Measurements from ENCODE around the gene CSRNP2. TPM values are rescaled to one million over a fixed set of nuclear protein-coding genes. Genes with fewer than 3 reads are reported as not detected.

The CSRNP2 gene
- total RNA-seq, 1 experiment from 2014 or later = 33.7 TPM

- TF ChIP-seq MLX (CRISPR knock-in tag; IDR thresholded peaks at IDR 0.05) = no peak
These were observed 56.0 kb downstream of the CSRNP2 start (continued) for GRCh38 chr12:51027342-51027835.

- Mint-ChIP-seq H3K27ac (peak within 1 kb of the TSS; percentile 93), H3K4me3 (peak within 1 kb of the TSS; percentile 87), H3K4me1 (peaks cover 47% of the 10 kb centered on the region), H3K27me3 (ENCODE audit: low read depth) (no peaks in the 10 kb centered on the region), H3K9me3 (no peaks in the 10 kb centered on the region), H3K36me3 (no peaks in the 10 kb centered on the region)
- CTCF ChIA-PET = interaction anchor here (0.5 to 4.7 kb wide), 14 partner anchors 13 to 326 kb away, joined by 3 to 55 read pairs (median 4); partner anchors contain the start of gene ATF1
- DNase-seq (ENCODE audit: low spot score) (peak; percentile 97), ATAC-seq (peak; percentile 94)
- POLR2A ChIA-PET = interaction anchor here (0.6 to 2.2 kb wide), 10 partner anchors 14 to 1408 kb away, joined by 3 to 9 read pairs (median 4); partner anchors contain the start of genes ATF1, BIN2 and CSRNP2
- TF ChIP-seq CREB1 (CRISPR knock-in tag; IDR thresholded peaks at IDR 0.05) (0 out of 2 replicates have a peak, but pooled peaks have one; percentile 4), ZNF138 (CRISPR knock-in tag; conservative IDR thresholded peaks at IDR 0.05) (no peak), HMGXB4 (CRISPR knock-in tag; IDR thresholded peaks at IDR 0.05) (peak; percentile 85; the same call in 1 of the 2 replicates), CDX4 (CRISPR knock-in tag; IDR thresholded peaks at IDR 0.05; ENCODE audit: borderline replicate concordance) (no peak), ZBTB21 (CRISPR knock-in tag; IDR thresholded peaks at IDR 0.05; ENCODE audit: borderline replicate concordance) (no peak), GRHL2 (CRISPR knock-in tag; IDR thresholded peaks at IDR 0.05; ENCODE audit: insufficient replicate concordance, severe bottlenecking) (no peak), ZNF423 (CRISPR knock-in tag; IDR thresholded peaks at IDR 0.05) (peak; percentile 77), ZNF232 (CRISPR knock-in tag; IDR thresholded peaks at IDR 0.05) (peak; percentile 69), GABPB1 (CRISPR knock-in tag; IDR thresholded peaks at IDR 0.05) (peak; percentile 38; the same call in 1 of the 2 replicates), E2F1 (CRISPR knock-in tag; IDR thresholded peaks at IDR 0.05) (no peak), NR3C1 (CRISPR knock-in tag; conservative IDR thresholded peaks at IDR 0.05; ENCODE audit: low read depth) (no peak), SOX15 (CRISPR knock-in tag; IDR thresholded peaks at IDR 0.05) (no peak), ZNF281 (CRISPR knock-in tag; IDR thresholded peaks at IDR 0.05) (no peak), ZNF512 (CRISPR knock-in tag; IDR thresholded peaks at IDR 0.05; ENCODE audit: borderline replicate concordance) (0 out of 2 replicates have a peak, but pooled peaks have one; percentile 25), RELA (CRISPR knock-in tag; IDR thresholded peaks at IDR 0.05; ENCODE audit: borderline replicate concordance) (no peak), OVOL2 (CRISPR knock-in tag; IDR thresholded peaks at IDR 0.05; ENCODE audit: borderline replicate concordance) (no peak), NR1H2 (CRISPR knock-in tag; IDR thresholded peaks at IDR 0.05) (no peak), ETV6 (CRISPR knock-in tag; IDR thresholded peaks at IDR 0.05) (peak; percentile 11; the same call in 1 of the 2 replicates), IRF1 (CRISPR knock-in tag; IDR thresholded peaks at IDR 0.05) (peak; percentile 21; the same call in 1 of the 2 replicates), STAT6 (CRISPR knock-in tag; conservative IDR thresholded peaks at IDR 0.05; ENCODE audit: low read depth) (no peak)
These were observed 57.4 kb downstream of the CSRNP2 start, which contains the start of gene SLC11A2 for GRCh38 chr12:51025836-51026638. SLC11A2 (minus strand) TSS chr12:51026384; CDS start chr12:51010728, 15,656 bp downstream.
